ENCODE results near the gene IRF2BP2.

The IRF2BP2 gene

GRCh38 chr1:234610061-234610665, at the start of gene IRF2BP2:
TSS of gene IRF2BP2 (minus strand) at chr1:234610178. CDS start at chr1:234609494, 684 bp downstream.
- FAIRE-seq = no peak
- DNase-seq (ENCODE audit: insufficient read length, low spot score) = peak; percentile 73

GRCh38 chr1:234659538-234659937, 49.6 kb upstream of the IRF2BP2 start:
- DNase-seq (ENCODE audit: insufficient read length, low spot score) = peak; percentile 68
- no peak for FAIRE-seq

DNA sequence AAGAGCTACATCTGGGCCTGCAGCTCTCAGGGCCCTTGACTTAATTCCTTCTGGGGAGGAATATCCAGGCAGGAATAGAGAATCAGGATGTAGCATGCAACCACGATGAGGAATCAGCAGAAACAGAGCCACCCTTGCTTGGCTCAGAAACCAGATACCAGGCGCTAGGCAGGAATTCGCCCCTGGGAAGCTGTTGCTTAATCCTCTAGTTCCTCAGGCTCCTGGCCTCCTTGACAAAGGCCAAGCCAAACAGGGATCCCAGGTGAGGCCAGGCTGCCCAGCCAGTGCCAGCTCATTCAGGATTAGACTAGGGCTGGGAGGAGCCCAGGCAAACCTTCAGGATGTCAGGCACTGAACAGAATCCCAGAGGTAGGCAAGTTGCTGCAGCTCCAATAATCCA, 48.2 kb upstream of the IRF2BP2 start:
- no peak for DNase-seq (ENCODE audit: insufficient read length, low spot score)

DNA sequence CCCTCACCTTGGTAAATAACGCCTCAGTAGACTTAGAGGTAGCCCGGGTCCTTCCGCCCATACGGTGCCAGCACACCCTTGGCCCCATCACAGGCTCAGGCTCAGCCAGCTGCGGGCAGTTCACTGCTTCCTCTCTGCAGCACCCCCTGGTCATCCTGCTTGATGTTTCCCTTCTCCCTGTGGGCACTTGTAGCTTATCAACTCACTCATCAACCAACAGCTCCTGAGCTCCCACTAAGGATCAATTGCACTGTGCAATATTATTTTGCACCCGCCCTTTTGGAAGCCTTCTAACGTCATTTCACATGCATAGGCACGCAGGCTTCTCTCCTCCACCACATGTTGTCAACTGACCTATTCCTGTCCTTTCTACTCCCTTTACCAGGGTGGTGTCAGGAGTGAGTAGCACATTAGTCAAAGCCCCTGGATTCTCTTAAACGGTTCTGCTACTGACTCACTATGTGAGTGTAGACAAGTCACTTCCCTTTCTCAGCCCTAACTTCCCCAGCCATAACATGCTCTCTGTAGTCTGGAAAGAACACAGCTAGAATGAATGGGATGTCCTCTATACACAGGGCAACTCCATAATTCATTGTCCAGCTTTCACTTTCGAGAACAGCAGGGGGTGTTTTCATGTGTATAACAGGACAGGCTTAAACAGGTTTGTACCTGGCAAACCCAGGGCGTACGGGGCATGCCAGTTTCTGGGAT, 47.1 kb upstream of the IRF2BP2 start:
- peak; percentile 84 for DNase-seq (ENCODE audit: insufficient read length, low spot score)
- peak; percentile 38 for FAIRE-seq

More for the DNA sequence above, 48.2 kb upstream of the IRF2BP2 start:
- FAIRE-seq = no peak

DNA sequence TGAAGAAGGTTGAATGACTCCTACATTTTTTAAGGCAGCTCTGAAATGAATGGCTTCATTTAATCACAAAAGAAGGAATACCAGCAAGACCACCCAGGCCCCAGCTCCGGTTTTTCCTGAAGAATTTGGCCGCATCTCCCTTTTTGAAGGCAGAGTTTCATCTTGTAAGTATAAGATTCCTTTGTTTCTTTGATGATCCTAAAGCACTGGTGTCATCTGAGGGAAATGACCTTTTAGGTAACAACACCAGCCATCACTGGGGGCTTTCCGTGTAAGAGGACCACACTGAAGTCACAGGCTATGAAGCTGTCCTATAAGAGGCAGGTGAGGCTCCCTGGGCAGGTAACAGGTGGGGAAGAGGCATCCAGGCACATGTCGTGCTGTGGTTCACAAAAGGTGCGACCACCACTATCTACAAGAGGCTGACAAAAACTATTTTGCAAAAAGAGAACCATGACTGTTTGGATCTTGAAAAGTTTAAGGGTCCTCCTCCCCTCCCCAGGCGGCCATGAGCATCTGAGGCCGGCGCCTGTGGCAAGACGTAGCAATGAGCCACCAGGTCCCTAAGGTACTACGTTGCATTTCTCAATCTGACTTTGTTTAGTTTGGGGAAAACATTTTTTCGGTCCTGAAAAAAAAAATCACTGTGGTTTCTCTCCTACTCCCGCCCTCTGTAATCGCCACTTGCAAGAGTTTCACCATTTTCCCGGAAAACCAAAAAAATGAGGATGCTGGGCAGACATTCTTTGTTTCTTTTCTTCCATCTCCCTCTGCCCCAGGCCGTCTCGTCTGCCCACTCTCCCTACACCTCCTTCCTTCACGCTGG, 46.3 kb upstream of the IRF2BP2 start:
- no peak for FAIRE-seq
- no peak for DNase-seq (ENCODE audit: insufficient read length, low spot score)

DNA sequence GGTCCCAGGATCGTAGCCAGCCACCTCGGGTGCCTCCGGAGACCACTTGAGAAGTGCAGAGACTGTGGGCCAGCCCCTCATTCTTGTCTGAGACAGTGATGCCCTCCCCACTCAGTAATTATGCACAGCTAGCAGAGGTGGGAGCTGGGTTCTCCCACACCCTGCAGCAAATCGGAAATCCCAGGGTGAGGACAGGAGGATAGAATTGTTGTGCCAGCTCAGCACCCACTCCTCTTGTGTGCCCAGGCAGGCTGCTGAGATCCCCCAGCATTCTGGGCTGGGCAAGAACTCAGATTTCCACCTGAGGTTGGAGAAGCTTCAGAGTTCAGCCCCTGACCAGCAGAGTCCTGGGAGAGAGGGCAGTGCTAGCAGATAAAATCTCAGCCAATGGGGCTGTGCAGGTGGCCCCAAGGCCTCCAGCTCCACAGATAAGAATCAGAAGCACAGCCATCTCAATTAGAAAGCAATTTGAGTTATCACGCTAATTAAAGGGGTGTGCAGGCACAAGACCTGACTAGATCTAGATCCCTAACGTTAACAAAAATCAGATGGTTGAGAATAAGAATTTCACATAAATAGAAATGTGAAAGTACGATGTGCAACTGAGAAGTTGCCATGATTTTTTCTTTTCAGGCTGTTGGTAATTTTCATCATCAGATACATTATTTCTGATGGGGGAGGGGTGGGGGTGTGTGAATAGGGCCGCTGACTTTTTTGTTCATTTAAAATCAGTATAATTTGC, 45.5 kb upstream of the IRF2BP2 start:
- DNase-seq (ENCODE audit: insufficient read length, low spot score) = no peak
- FAIRE-seq = no peak

GRCh38 chr1:234654002-234654733, 44.2 kb upstream of the IRF2BP2 start:
- FAIRE-seq (no peak), DNase-seq (ENCODE audit: insufficient read length, low spot score) (no peak)

GRCh38 chr1:234649432-234650081, 39.6 kb upstream of the IRF2BP2 start:
- FAIRE-seq (no peak), DNase-seq (ENCODE audit: insufficient read length, low spot score) (no peak)

DNA sequence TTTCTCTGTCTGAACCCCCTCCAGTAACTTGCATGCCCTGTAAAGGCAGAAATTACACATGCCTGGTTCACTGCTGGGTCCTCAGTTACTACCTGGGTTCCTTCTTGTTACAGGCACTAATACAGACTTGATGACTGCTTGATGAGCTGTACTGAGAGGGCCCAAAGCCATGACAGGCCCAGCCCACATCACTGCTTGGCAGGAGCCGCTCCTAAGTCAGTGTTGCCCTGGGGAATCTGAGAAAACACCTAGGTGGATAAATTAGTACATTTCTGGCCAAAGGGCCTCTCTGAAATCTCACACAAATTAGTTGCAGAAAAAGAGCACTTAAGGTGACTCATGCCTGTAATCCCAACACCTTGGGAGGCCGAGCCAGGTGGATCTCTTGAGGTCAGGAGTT, 37.8 kb upstream of the IRF2BP2 start:
- no peak for DNase-seq (ENCODE audit: insufficient read length, low spot score)
- FAIRE-seq = no peak

DNA sequence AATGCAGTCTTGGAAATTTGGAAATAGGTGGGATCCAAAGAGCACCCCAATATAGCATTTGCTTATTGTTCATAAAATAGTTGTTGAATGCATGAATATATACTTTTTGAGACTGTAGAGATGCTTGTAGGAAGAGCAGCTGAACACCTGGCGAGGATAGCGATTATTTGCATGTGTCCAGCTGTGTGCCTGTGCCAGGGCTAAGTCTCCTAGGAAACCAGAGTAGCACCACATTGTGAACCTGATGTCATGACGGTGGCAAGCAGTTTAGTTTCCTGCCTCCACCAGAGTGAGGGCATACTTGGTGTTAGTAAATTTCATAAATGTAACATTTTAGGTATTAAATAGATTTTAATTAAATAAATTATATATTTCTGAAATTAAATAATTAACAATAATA, 37.3 kb upstream of the IRF2BP2 start:
- no peak for FAIRE-seq
- DNase-seq (ENCODE audit: insufficient read length, low spot score) = no peak

DNA sequence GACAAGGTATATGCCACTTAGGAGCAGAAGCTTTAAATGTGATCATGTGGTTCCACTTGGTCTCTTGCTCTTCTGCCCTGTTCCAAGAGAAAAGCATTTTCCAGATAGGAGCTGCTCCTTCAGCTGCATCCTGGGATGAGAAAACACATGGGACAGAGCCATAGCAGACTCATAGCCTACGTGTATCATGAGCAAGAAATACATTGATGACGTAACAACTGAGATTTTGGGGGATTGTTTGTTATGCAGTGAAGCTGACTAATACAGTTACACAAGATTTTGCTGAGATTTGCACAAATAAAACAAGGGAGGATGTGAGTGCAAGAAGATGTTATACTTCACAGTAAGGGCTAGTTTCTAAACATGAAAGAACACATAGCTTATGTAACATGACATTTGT, 36.0 kb upstream of the IRF2BP2 start:
- DNase-seq (ENCODE audit: insufficient read length, low spot score) (no peak), FAIRE-seq (no peak)

GRCh38 chr1:234645474-234645953, 35.5 kb upstream of the IRF2BP2 start:
- FAIRE-seq = no peak
- no peak for DNase-seq (ENCODE audit: insufficient read length, low spot score)

DNA sequence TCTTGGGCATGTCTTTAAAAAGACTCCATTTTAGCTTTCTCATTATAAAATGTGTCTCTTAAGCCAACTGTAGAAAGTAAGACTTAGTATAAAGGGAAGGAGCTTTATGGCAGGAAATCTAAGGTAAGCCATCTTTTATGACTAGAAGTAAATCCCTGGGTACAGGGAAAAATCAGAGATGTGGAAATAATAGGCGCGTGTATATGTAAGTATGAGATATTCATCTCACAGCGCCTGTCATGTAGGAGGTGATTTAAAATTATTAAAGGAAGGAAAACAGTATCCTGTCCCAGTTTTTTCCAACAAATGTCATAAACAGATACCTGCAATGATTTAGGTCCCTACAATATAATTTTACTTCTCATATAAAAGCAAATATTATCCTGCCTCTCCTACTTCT, 35.0 kb upstream of the IRF2BP2 start:
- no peak for FAIRE-seq
- no peak for DNase-seq (ENCODE audit: insufficient read length, low spot score)

DNA sequence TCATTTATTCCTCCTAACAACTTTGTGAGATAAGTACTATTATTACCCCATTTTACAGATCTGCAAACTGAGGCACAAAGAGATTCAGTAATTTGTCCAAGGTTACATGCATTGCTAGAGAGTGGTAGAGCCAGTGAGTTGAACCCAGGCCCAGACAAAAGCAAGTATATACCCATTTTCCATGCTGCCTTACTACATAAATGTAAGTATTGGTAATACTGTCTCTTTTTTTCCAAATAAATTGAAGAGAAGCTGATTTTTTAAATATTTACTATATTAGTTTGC, 33.8 kb upstream of the IRF2BP2 start:
- no peak for FAIRE-seq
- no peak for DNase-seq (ENCODE audit: insufficient read length, low spot score)

- FAIRE-seq (no peak), DNase-seq (ENCODE audit: insufficient read length, low spot score) (no peak)
Measured at GRCh38 chr1:234643111-234643849, 33.3 kb upstream of the IRF2BP2 start.

- FAIRE-seq (no peak), DNase-seq (ENCODE audit: insufficient read length, low spot score) (no peak)
Measured at GRCh38 chr1:234642428-234642827, 32.5 kb upstream of the IRF2BP2 start.

- DNase-seq (ENCODE audit: insufficient read length, low spot score) (no peak), FAIRE-seq (no peak)
Measured at GRCh38 chr1:234639961-234640360, 30.0 kb upstream of the IRF2BP2 start.

DNA sequence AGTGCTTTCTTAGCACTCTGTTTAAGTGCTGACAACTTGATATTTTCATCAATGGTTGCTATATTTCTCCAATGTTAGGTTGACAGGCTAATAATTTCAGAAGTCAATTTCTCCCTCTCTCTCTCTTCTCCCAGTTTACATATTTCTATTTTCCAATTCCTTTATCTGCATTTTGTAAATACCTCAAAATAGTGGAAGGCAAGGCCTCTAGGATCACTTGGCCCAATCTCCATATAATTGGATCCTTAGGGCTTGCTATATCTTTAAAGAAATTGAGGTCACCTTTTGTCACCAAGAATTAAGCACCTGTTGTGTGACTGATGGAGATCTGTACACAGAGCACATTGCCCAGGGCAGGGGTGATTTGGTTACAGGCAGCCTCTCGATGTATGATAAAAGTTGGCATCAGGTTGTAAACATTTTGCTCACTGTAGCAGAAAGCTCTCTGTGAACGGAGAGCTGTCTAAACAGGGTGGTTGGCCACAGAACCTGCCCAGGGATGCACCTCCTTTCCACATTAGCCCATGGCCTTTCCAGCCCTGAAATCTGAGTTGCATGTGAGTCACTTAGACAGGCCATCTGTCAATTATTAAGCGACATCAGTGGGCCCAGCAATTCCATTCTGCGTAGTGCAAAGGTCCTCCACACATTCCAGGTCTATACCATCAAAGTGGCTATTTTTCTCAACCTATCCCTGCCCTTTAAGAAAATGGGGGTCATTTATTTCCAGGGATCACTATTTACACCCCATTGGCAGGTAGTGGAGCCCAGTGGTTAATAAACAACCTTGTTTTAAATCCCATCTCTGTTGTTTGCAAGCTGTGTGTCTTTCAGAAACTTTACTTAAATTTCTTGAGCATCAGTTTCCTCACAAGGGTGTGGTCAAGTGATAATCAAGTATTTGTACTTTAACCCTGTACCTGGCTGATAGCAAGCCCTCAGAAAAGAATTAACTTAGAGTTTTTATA, 29.1 kb upstream of the IRF2BP2 start:
- no peak for FAIRE-seq
- no peak for DNase-seq (ENCODE audit: insufficient read length, low spot score)

Data from HTR-8/SVneo (cell line).